ENCODE results near the gene RAB31. TPM values are rescaled to one million over a fixed set of nuclear protein-coding genes. Genes with fewer than 3 reads are reported as not detected.

RAB31 gene
- total RNA-seq, 4 donors from 2014 or later, result 22.9 to 98.1 (median 34.3) TPM

GRCh38 chr18:9814431-9814830 lies 106.3 kb downstream of the RAB31 start:
- no peaks in the 10 kb centered on the region for H3K27me3 ChIP-seq
- no peak for DNase-seq
- TF ChIP-seq CTCF (IDR thresholded peaks at IDR 0.05) (no peak), POLR2A (IDR thresholded peaks at IDR 0.05) (no peak)
- H3K9me3 ChIP-seq, result no peaks in the 10 kb centered on the region
- no peaks in the 10 kb centered on the region for H3K36me3 ChIP-seq
- H3K27ac ChIP-seq, result no peak overlapping the region
- intact Hi-C loops (cut with DNase I; ENCODE audit: low total_unique reads), result no loop called here
- peaks cover 8 to 9% of the 10 kb centered on the region in 2 donors for H3K4me1 ChIP-seq
- H3K4me3 ChIP-seq, result no peak overlapping the region

GRCh38 chr18:9817286-9817685 lies 109.2 kb downstream of the RAB31 start:
- intact Hi-C loops (cut with DNase I; ENCODE audit: low total_unique reads), result no loop called here
- H3K36me3 ChIP-seq, result no peaks in the 10 kb centered on the region
- TF ChIP-seq POLR2A (IDR thresholded peaks at IDR 0.05) (no peak), CTCF (IDR thresholded peaks at IDR 0.05) (no peak)
- H3K4me3 ChIP-seq, result no peak overlapping the region
- no peak overlapping the region for H3K27ac ChIP-seq
- no peak for DNase-seq
- H3K27me3 ChIP-seq, result no peaks in the 10 kb centered on the region
- no peaks in the 10 kb centered on the region for H3K4me1 ChIP-seq
- no peaks in the 10 kb centered on the region for H3K9me3 ChIP-seq

GRCh38 chr18:9817725-9818422 lies 109.8 kb downstream of the RAB31 start:
- Histone ChIP-seq H3K9me3 (no peaks in the 10 kb centered on the region), H3K36me3 (no peaks in the 10 kb centered on the region), H3K27ac (no peak overlapping the region), H3K4me1 (no peaks in the 10 kb centered on the region), H3K4me3 (no peak overlapping the region), H3K27me3 (no peaks in the 10 kb centered on the region)
- intact Hi-C loops (cut with DNase I; ENCODE audit: low total_unique reads), result no loop called here
- TF ChIP-seq CTCF (IDR thresholded peaks at IDR 0.05) (no peak), POLR2A (IDR thresholded peaks at IDR 0.05) (no peak)
- DNase-seq, result no peak

GRCh38 chr18:9818423-9818734 lies 110.3 kb downstream of the RAB31 start:
- DNase-seq, result no peak
- H3K27ac ChIP-seq, result no peak overlapping the region
- intact Hi-C loops (cut with DNase I; ENCODE audit: low total_unique reads), result no loop called here
- H3K9me3 ChIP-seq, result no peaks in the 10 kb centered on the region
- no peaks in the 10 kb centered on the region for H3K4me1 ChIP-seq
- H3K4me3 ChIP-seq, result no peak overlapping the region
- H3K27me3 ChIP-seq, result no peaks in the 10 kb centered on the region
- no peaks in the 10 kb centered on the region for H3K36me3 ChIP-seq
- no peak for TF ChIP-seq POLR2A (IDR thresholded peaks at IDR 0.05)
- no peak for TF ChIP-seq CTCF (IDR thresholded peaks at IDR 0.05)

- intact Hi-C loops (cut with DNase I; ENCODE audit: low total_unique reads), result no loop called here
- TF ChIP-seq CTCF (IDR thresholded peaks at IDR 0.05) (no peak), POLR2A (IDR thresholded peaks at IDR 0.05) (no peak)
- no peaks in the 10 kb centered on the region for H3K9me3 ChIP-seq
Measured at GRCh38 chr18:9820127-9820526, 112.0 kb downstream of the RAB31 start.

More at GRCh38 chr18:9820127-9820526, 112.0 kb downstream of the RAB31 start:
- no peak for DNase-seq
- no peak overlapping the region for H3K4me3 ChIP-seq
- H3K27ac ChIP-seq, result no peak overlapping the region
- no peaks in the 10 kb centered on the region for H3K36me3 ChIP-seq
- peaks cover 2 to 5% of the 10 kb centered on the region in 2 donors for H3K4me1 ChIP-seq
- H3K27me3 ChIP-seq, result no peaks in the 10 kb centered on the region

Data from uterus (tissue), 4 donors.